HepG2 (cell line): Measurements from ENCODE around the gene HS6ST1. TPM values are rescaled to one million over a fixed set of nuclear protein-coding genes. Genes with fewer than 3 reads are reported as not detected.

Experiments used
- FOXK1 ChIP-seq: sonication (generic); formaldehyde crosslinking; IDR thresholded peaks from 2 replicates; pipeline ENCODE4 v1.4.0; 2020; ENCODE audit warnings: low read depth, missing genetic modification reagents, borderline replicate concordance
- JARID2 ChIP-seq: sonication (generic); formaldehyde crosslinking; IDR thresholded peaks from 2 replicates; pipeline ENCODE4 v1.8.1; 2023; ENCODE audit warnings: missing genetic modification reagents, inconsistent platforms; ENCODE audit not compliant: insufficient replicate concordance
- MBNL3 ChIP-seq: fragments of 250-450 bp; sonication (Bioruptor Pico); conservative IDR thresholded peaks from 2 replicates; pipeline ENCODE4 v1.8.0; 2022; ENCODE audit warnings: mild to moderate bottlenecking, inconsistent platforms
- MXD1 ChIP-seq: sonication (generic); formaldehyde crosslinking; IDR thresholded peaks from 2 replicates; pipeline ENCODE4 v1.4.0; 2020; ENCODE audit warnings: mild to moderate bottlenecking, missing genetic modification reagents
- NAIF1 ChIP-seq: sonication (generic); formaldehyde crosslinking; IDR thresholded peaks from 2 replicates; pipeline ENCODE4 v1.5.0; 2020; ENCODE audit warnings: mild to moderate bottlenecking, missing genetic modification reagents, borderline replicate concordance
- RCOR2 ChIP-seq: IDR thresholded peaks from 2 replicates; pipeline ENCODE4 v1.6.1; 2016; ENCODE audit warnings: missing biosample characterization, missing genetic modification reagents
- SKI ChIP-seq: fragments of 450-650 bp; IDR thresholded peaks from one replicate; pipeline ENCODE4 v1.6.1; 2018; ENCODE audit warnings: mild to moderate bottlenecking; ENCODE audit not compliant: partially characterized antibody
- SMAD3 ChIP-seq: sonication (generic); formaldehyde crosslinking; IDR thresholded peaks from 2 replicates; pipeline ENCODE4 v1.4.0; 2020; ENCODE audit warnings: missing genetic modification reagents
- SMARCC2 ChIP-seq: fragments of 450-650 bp; IDR thresholded peaks from 2 replicates; pipeline ENCODE4 v1.6.1; 2017; ENCODE audit warnings: antibody characterized with exemption, mild to moderate bottlenecking
- SNAPC4 ChIP-seq: sonication (generic); formaldehyde crosslinking; IDR thresholded peaks from 2 replicates; pipeline ENCODE4 v1.4.0; 2020; ENCODE audit warnings: mild to moderate bottlenecking, missing genetic modification reagents
- STAG1 ChIP-seq: sonication (generic); formaldehyde crosslinking; IDR thresholded peaks from 2 replicates; pipeline ENCODE4 v1.4.0; 2020; ENCODE audit warnings: missing genetic modification reagents
- ZBTB8A ChIP-seq: sonication (generic); formaldehyde crosslinking; IDR thresholded peaks from 2 replicates; pipeline ENCODE4 v1.4.0; 2020; ENCODE audit warnings: mild to moderate bottlenecking, low read depth, missing genetic modification reagents, borderline replicate concordance
- ZNF24 ChIP-seq: fragments of 450-650 bp; IDR thresholded peaks from 2 replicates; pipeline ENCODE4 v1.6.1; 2017; ENCODE audit warnings: antibody characterized with exemption, mild to moderate bottlenecking
- ZNF34 ChIP-seq: sonication (generic); formaldehyde crosslinking; IDR thresholded peaks from 2 replicates; pipeline ENCODE4 v1.4.0; 2020; ENCODE audit warnings: mild to moderate bottlenecking, missing genetic modification reagents, borderline replicate concordance
- ZNF407 ChIP-seq: sonication (generic); formaldehyde crosslinking; IDR thresholded peaks from one replicate; pipeline ENCODE4 v1.5.1; 2020; ENCODE audit warnings: mild to moderate bottlenecking, missing genetic modification reagents; ENCODE audit errors: not compliant biosample characterization
- polyA plus RNA-seq, 8 experiments: library from polyadenylated mRNA; depleted of rRNA in 3 of 8; stranded (reverse) in 7 of 8; unstranded in 1 of 8; fragments of >200 nt; fragmentation: Illumina TruSeq in 4 of 8; extraction: Trizol in 4 of 8; gene quantifications; 2 replicates each; pipeline versions ENCODE4 v1.2.1 to v1.2.3, GENCODE V29; 2011 to 2016; ENCODE audit warnings: low read depth in 4 of 8, missing spikeins in 1 of 8, mixed read lengths in 1 of 8; ENCODE audit not compliant: insufficient read depth in 1 of 8
- total RNA-seq, 5 experiments: library from RNA; depleted of rRNA; stranded (reverse); fragments of >200 nt; fragmentation: Illumina TruSeq; extraction: Trizol; gene quantifications; 2 replicates each; pipeline ENCODE4 v1.2.3, GENCODE V29; 2016; ENCODE audit warnings: low read depth in 1 of 5

The HS6ST1 gene
- total and polyA plus RNA-seq, 2 of the 13 experiments (the other 11 are each of a cell fraction or from before 2014, with no cell fraction given) = 34.5 to 84.6 TPM

GRCh38 chr2:128309280-128310093 lies 9.2 kb downstream of the HS6ST1 start (continued):
- peak; percentile 85 for TF ChIP-seq ZNF407 (CRISPR knock-in tag)
- TF ChIP-seq SNAPC4 (CRISPR knock-in tag) = peak; percentile 97
- TF ChIP-seq JARID2 (CRISPR knock-in tag) = no peak
- peak; percentile 97; the same call in 1 of the 2 replicates for TF ChIP-seq SMAD3
- no peak; the same call in none of the 2 replicates for TF ChIP-seq STAG1 (CRISPR knock-in tag)
- TF ChIP-seq NAIF1 (CRISPR knock-in tag) = peak; percentile 90; the same call in 1 of the 2 replicates
- TF ChIP-seq FOXK1 (CRISPR knock-in tag) = peak; percentile 90; the same call in 1 of the 2 replicates
- TF ChIP-seq ZNF24 = peak; percentile 45; the same call in 1 of the 2 replicates
- peak; percentile 99 for TF ChIP-seq MXD1 (CRISPR knock-in tag)
- peak; percentile 93 for TF ChIP-seq SKI
- TF ChIP-seq SMARCC2 = no peak
- TF ChIP-seq RCOR2 = peak; percentile 97
- no peak for TF ChIP-seq MBNL3 (CRISPR knock-in tag)
- no peak for TF ChIP-seq ZNF34 (CRISPR knock-in tag)
- TF ChIP-seq ZBTB8A (CRISPR knock-in tag) = no peak
